NCI-H146 (cell line): ENCODE measurements around the gene MT1F.
A peak's percentile ranks its signal among the peaks of the same experiment; 100 is the strongest.
"Not testable (repeated sequence)": the region's sequence is repeated elsewhere in the genome, so short reads cannot be mapped to it uniquely, and the experiment has no call there.

Experiments used
- DNase-seq: peaks from one replicate; lab custom pipeline; 2025; lab: John Stamatoyannopoulos, UW

The MT1F gene

DNA sequence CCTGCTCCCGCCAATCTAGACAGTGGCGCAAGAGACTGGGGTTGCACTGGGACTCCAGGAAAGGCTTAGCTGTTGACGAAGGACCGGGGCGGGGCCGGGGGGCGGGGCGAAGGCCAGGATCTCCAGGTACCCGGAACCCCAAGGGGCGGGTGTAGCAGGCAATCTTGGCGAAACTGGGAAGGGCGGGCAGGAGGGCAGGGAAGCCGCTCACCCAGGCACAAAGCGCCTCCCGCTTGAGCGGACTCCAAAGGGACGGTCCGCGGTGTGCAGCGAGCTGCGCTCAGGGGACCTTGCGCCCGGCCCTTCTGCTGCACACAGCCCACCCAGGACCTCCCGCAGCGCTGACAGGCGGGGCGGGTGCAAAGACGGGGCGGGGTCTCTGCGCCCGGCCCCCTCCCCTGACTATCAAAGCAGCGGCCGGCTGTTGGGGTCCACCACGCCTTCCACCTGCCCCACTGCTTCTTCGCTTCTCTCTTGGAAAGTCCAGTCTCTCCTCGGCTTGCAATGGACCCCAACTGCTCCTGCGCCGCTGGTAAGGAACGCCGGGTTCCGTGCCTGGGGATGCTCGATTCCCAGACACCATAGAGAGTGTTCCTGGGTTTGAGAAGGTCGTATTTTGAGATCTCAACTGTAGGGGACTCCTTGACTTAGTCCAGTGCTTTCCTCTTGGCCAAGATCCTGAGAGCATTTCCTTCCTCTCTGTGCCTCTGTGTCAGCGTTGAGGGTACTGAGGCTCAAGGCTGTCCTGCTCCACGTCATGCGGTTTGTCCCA is at the start of gene MT1F:
Gene MT1F (plus strand): TSS at position 405 of the 772 bp plus-strand sequence. CDS start 100 bp downstream, at position 505.
- peak; percentile 86 for DNase-seq

DNA sequence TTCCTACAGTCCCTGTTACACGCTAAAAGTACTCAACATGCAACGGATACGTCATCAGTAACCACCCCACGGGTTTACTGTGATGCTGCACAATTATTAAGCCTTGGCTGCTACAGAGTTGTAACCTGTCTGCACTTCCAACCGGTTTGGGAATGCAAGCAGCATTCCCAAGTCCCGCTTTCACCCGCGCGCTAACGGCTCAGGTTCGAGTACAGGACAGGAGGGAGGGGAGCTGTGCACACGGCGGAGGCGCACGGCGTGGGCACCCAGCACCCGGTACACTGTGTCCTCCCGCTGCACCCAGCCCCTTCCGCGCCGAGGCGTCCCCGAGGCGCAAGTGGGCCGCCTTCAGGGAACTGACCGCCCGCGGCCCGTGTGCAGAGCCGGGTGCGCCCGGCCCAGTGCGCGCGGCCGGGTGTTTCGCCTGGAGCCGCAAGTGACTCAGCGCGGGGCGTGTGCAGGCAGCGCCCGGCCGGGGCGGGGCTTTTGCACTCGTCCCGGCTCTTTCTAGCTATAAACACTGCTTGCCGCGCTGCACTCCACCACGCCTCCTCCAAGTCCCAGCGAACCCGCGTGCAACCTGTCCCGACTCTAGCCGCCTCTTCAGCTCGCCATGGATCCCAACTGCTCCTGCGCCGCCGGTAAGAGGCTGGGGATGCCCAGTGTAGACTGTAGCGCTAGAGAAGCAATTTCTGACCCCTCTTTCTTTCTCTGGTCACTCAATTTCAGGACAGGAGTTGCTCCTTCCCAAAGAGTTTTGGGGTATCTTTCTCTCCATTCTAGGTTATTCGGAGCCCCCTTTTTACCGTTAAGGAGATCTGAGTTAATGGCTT is 49.5 kb upstream of the MT1F start, which contains the start of gene MT2A:
Gene MT2A (plus strand): TSS at position 542 of the 833 bp plus-strand sequence. CDS start 72 bp downstream, at position 614.
- peak; percentile 90 for DNase-seq

DNA sequence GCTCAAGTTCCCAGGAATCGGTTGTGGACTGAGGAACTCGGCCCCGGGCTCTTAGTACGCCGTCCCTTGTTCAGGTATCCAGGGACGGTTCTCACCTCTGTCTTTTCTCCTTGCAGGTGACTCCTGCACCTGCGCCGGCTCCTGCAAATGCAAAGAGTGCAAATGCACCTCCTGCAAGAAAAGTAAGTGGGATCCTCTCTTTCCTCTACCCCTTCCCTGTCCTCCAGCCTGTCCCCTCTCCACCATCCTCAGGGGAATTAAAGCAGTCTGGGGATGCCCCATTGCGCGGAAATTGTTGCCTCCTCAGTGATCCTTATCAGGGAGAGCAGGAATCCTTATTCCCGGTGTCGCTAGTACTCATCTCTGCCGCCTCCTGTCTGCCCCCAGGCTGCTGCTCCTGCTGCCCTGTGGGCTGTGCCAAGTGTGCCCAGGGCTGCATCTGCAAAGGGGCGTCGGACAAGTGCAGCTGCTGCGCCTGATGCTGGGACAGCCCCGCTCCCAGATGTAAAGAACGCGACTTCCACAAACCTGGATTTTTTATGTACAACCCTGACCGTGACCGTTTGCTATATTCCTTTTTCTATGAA is 48.8 kb upstream of the MT1F start:
- DNase-seq, result no peak

DNA sequence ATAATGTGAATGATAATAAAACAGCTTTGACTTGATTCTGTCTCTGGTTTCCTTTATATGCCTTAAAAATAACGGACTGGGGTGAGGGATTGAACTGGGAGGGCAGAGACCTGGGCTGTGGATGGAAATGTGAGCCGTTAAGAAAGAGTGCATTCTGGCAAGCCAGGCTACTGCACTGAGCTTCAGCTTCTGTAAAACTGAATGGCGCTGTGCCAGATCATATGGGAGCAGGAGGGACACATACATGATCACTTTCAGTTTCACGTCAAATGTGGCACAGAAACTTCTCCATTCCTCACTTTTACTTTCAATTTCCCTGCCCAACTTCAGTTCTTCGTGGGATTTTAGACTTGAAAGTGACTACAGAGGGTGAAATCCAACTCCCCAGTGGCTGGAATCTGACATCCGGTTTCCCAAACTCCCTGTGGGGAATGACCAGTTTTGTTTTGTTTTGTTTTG is 48.3 kb upstream of the MT1F start:
- peak; percentile 19 for DNase-seq

DNA sequence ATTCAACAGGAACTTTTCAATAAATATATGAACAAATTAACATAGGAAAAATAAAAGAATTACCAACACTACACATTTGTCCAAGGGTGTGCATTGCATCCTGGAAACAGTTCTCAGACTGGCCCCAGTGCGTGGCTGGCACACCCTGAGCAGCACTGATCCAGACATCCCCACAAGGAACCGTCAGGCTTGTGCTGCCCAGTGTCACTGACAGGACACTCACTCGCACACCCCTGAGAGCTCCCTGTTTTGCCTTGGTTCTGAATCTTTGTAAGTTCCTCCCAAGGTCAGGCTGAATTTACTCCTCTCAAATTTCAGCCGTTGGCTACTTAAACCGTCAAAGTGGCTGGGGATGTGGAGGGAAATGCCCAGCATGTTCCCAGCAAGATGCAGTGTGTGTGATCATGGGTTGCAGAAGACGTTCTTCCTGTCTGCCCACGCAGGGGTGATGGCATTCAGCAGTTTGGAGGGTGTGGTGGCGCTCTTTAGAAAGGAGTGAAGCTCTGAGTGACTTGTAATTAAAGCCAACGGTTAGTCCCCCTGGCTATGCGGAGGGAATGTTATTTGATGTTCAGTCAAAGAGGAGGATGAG is 47.6 kb upstream of the MT1F start:
- DNase-seq, result no peak

DNA sequence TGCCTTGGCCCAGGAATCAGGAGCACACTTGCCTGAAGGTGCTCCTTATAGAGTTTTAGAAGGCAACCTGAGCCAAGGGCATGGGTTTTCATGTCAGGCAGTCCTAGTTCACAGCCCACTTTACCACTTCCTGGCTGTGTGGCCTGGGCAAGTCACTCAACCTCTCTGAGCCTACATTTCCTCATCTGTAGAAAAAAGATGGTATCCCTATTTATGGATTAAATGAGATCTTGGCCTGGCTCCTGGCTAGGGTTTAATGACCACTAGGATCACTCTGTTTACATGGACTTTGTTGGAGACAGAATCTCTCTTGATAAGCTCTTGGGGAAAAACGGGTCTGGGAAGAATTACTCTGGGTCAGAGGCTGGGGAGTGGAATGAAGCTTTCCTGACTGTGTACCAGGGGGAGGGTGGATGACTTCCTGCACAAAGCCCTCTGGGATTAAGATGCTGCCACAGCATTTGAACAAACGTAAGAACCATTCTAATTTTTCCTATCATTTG is 47.1 kb upstream of the MT1F start:
- DNase-seq, result no peak

DNA sequence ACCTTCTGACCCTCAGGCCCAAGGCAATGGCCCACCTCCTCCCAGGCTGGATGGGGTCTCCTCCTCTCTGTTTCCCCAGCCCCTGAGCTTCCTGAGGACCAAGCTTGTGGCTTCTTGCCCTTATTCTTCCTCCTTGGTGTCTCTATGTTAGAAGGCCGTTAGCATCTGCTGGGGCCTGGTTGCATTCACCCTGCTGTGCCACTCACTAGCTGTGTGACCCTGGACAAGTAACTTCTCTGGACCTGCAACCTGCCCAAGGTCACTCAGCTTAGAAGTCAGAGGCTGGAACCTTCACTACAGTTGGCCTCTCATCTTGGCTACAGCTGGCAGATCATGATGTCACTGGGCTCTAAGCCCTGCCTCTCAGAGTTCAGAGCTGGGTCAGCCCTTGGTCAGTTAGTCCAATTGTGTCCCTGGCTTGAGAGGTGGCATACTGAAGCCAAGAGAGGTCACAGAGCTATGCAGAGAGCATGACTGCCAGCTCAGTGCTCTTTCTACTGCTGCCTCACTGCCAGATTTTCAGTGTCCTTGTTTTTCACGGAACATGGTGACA is 46.4 kb upstream of the MT1F start:
- DNase-seq, result no peak

DNA sequence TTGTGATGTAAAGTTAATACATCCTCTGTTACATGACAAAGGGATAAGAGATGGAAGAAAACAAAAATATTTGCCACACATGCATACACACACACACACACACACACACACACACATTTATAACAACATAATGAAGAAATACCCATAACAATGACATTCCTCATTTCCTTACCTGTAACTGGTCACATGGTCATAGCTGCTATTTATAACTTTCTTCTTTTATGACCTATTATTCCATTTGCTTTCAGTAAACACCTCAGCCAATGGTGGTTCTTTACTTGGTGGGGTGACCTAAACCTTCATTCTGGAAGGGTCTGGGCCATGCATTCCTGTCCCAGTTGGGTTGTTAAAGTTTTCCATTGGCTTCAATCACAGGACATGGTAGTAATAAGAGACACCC is 44.1 kb upstream of the MT1F start:
- DNase-seq, result no peak

DNA sequence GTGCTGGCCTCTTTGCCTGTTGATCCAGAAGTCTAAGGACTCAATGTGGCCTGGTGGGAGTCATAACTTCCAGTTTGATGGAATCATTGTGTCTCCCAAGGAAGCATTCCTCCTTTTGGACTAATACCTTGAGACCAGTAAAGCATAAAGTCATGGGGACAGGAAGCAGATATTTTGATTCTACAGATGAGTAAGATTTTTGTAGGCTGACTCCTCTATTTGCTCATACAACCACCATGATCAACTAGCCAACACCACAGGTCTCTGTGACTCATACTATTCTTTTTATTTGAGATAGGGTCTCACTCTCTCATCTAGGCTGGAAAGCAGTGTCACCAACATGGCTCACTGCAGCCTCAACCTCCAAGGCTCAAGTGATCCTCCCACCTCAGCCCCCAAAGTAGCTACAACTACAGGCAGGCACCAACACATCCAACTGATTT is 43.2 kb upstream of the MT1F start:
- DNase-seq, result no peak

DNA sequence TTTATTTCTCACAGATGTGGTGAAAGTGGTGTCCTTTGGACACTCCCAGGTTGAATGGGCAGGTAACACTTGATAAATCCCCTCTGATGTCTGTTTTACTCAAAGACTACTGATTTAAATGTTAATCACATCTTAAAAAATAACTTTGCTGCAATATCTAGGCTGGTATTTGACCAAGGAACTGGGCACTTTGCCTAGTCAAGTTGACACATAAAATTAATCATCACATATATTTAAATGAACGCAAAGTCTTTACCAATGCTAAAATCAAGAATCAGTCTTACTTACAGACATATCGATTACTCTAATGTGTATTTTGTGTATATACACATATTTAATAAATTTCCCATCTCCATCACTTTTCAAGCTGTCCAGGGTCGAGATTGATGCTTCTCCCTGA is 42.4 kb upstream of the MT1F start:
- DNase-seq, result no peak

DNA sequence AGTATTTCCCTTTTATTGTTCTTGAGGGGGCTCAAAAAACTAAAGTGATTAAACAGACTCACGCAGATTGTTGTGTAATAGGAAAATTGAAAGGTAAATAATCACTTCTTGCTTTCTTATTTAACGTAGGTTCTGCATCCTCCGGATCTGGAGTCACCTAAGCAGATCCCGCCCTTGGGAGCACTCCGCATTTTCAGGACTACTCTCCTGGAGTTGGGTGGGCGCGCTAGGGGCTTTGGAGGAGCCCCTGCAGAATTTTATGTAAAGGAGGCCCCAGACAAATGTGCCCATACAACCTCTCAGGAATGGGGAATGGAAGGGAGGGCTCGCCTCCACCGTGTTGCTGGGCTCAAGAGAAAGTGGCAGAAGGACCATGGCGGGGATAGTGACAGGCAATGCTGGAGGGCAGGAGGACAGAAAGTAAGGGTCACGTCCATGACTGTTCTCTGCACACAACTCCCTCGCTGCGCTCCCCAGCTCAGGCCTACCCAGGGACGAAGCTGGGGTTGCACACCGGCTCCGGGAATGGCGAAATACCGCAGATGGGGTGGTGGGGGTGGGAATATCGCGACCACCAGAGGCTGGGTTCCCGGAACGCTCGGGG is 41.0 kb upstream of the MT1F start:
- DNase-seq, result no peak

DNA sequence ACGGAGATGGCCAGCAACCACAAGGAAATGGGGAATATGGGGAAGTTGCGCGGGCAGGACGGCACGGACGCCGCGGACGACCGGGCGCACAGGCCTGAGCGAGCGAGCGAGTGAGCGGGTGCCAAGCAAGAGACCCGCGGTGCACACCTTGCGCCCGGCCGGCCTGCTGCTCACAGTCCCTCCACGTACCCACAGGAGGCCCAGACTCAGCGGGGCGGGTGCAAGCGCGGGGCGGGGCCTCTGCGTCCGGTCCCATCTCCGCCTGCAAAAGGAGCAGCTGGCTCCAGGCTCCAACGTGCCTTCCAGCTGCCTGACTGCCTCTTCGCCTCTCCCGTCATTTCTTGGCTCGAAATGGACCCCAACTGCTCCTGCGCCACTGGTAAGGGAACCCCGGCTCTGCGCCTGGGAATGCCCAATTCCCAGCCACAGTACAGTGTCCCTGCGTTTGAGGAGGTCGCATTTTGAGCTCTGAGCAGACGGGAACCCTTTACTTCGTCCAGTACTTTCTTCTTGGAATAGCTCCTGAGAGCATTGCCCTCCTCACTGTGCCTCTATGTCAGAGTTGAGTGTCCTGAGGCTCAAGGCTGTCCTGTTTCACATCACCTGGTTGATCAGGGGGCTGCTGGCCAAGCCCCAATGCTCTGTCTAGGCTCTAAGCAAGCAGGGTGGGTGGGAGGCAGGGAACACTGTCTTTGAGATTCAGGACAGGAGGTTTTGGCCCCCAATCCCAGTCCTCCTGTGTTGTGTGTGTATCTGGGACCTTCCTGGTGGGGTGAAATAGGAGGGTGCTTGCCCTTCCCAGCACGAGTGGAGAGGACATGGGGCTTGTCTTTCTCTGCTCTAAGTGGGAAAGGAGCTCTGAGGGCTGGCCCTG is 40.3 kb upstream of the MT1F start:
- no peak for DNase-seq

DNA sequence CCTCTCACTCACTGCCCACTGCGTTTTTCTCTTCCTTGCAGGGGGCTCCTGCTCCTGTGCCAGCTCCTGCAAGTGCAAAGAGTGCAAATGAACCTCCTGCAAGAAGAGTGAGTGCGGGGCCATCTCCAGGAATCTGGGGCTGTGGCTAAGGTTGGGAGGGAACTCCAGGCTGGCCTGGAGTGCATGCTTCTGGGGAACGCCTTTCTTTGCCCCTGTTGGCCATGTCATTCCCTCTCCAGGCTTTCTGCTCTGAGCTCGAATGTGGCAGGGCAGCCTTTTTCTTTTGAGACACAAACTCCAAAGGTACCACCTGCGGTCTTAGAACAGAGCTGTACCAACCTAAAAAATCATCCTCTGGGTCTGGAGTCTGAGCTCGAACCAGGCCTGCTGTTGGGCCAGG is 39.6 kb upstream of the MT1F start:
- DNase-seq, result no peak

DNA sequence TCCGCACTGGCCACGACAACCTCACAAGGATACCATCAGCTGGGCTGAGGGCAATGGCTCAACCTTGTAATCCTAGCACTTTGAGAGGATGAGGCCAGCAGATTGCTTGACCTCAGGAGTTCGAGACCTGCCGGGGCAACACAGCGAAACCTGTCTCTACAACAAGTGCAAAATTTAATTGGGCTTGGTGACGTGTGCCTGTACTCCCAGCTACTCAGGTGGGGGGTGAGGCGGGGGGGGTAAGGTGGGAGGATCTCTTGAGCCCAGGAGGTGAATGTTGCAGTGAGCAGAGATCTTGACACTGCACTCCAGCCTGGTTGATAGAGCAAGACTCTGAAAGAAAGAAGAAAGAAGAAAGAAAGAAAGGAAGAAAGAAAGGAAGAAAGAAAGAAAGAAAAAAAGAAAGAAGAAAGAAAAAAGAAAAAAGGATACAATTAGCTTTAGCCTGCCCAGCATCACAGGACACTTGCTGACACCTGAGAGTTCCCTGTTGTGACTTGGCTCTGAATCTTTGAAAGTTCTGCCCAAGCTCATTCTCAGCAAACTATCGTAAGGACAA is 37.3 kb upstream of the MT1F start:
- DNase-seq, result no peak

DNA sequence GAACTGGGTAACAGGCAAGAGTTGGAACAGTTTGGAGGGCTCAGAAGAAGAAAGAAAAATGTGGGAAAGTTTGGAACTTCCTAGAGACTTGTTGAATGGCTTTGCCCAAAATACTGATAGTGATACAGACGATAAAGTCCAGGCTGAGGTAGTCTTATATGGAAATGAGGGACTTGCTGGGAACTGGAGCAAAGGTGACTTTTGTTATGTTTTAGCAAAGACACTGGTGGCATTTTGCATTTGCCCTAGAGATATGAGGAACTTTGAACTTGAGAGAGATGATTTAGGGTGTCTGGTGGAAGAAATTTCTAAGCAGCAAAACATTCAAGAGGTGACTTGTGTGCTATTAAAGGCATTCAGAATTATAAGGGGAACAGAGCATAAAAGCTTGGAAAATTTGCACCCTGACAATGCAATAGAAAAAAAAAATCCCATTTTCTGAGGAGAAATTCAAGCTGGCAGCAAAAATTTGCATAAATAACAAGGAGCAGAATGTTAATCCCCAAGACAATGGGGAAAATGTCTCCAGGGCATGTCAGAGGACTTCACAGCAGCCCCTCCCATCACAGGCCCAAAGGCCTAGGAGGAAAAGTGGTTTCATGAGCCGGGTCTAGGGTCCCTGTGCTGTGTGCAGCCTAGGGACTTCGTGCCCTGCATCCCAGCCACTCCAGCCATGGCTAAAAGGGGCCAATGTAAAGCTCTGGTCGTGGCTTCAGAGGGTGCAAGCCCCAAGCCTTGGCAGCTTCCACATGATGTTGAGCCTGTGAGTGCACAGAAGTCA is 35.9 kb upstream of the MT1F start:
- not testable (repeated sequence) for DNase-seq

DNA sequence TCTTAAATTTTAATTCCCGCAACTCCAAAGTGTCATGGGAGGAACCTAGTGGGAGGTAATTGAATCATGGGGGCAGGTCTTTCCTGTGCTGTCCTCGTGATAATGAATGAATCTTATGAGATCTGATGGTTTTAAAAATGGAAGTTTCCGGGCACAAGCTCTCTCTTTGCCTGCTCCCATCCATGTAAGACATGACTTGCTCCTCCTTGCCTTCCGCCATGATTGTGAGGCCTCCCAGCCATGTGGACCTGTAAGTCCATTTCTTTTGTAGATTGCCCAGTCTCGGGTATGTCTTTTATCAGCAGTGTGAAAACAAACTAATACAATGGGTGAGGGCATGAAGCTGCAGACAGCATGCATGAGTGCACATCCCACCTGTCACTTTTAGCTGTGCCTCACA is 34.6 kb upstream of the MT1F start:
- not testable (repeated sequence) for DNase-seq

DNA sequence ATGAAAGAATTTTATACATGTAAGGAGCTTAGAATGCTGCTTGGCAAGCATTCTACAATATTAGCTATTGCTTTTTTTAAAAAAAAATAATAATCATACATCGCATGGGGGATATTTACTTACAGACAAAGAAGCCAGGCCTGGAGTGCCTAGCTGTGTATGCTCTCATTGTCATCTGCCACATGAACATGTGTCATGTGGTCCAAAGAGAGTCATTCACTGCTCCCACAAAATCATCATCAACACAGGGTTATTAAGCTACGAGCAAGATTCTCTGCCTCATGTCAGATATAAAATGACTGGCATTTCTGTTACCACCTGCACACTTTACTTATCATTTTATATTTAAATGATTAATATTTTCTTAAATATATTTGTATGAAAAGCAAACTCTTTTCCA is 34.1 kb upstream of the MT1F start:
- DNase-seq, result no peak

DNA sequence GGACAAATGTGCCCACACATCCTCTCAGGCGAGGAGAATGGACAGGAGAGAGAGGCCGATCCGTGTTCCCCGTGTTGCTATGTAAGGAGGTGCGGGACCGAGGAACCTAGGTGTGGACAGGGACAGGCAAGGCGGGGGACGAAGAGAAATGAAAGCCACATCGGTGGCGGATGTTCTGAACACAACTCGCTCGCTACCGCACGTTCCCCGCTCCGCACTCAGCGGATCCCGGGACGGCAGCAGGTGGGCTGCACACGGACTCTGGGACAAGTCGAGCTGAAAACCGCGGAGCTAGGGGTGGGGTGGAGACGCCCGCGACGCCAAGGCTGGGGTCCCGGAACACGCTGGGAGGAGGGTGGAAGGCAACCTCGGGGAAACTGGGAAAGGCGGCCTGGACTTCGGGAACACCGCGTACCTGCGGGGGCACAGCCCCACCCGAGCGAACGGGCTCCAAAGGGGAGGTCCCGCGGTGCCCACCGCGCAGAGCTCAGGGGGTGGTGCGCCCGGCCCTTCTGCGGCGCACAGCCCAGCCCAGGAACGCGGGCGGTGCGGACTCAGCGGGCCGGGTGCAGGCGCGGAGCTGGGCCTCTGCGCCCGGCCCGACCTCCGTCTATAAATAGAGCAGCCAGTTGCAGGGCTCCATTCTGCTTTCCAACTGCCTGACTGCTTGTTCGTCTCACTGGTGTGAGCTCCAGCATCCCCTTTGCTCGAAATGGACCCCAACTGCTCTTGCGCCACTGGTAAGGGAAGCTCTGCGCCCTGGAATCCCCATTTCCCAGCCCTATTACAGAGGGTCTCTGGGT is 32.4 kb upstream of the MT1F start, which contains the start of gene MT1E:
Gene MT1E (plus strand): TSS at position 642 of the 803 bp plus-strand sequence. CDS start 71 bp downstream, at position 713.
- peak; percentile 41 for DNase-seq
